ENCODE results near the gene ABCC1. TPM values are rescaled to one million over a fixed set of nuclear protein-coding genes. Genes with fewer than 3 reads are reported as not detected.

The ABCC1 gene
- total RNA-seq, 2 experiments from 2014 or later, result 64.5 to 67.6 TPM

DNA sequence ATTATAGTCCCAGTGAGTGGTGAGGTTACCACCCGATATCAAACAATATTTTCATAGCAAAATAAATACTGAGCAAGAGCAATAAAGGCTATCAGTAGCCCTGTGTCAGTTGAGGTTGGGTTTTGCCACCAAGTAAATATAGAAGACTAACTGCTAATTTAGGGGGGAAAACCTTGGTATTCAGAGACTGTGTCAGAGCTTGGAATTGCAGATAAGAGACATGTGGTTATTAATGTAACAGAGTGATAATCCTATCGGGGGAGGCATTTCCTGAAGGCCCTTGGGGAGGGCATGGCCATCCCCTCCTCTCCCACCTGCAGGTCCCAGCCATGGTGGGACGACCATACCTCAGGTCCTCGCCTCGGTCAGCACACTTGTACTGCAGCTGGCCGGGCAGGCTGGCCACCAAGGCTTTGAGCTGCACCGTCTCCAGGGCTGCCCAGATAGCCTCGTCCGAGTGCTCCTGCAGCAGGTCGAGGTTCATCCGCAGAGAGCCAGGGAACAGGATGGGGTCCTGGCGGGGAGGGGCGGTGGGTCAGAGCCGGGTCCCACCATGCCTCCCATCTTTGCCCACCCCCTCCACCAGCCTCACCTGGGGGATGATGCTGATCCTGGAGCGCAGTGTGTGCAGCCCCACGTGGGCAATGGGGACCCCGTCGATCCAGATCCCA, 205.0 kb downstream of the ABCC1 start:
- intact Hi-C loops (cut with micrococcal nuclease), result no loop called here
- H3K27me3 Mint-ChIP-seq, result no peaks in the 10 kb centered on the region
- peaks cover 2% of the 10 kb centered on the region for H3K4me1 Mint-ChIP-seq (ENCODE audit: low read depth)
- no peak for ATAC-seq
- no peak overlapping the region for H3K27ac Mint-ChIP-seq
- DNase-seq, result no peak
- POLR2A ChIA-PET, result no interaction called here
- peaks cover 10% of the 10 kb centered on the region for H3K9me3 Mint-ChIP-seq
- H3K36me3 Mint-ChIP-seq (ENCODE audit: low read depth), result no peaks in the 10 kb centered on the region
- no peak overlapping the region for H3K4me3 Mint-ChIP-seq
- CTCF ChIA-PET, result no interaction called here
- TF ChIP-seq, protein P1, sequence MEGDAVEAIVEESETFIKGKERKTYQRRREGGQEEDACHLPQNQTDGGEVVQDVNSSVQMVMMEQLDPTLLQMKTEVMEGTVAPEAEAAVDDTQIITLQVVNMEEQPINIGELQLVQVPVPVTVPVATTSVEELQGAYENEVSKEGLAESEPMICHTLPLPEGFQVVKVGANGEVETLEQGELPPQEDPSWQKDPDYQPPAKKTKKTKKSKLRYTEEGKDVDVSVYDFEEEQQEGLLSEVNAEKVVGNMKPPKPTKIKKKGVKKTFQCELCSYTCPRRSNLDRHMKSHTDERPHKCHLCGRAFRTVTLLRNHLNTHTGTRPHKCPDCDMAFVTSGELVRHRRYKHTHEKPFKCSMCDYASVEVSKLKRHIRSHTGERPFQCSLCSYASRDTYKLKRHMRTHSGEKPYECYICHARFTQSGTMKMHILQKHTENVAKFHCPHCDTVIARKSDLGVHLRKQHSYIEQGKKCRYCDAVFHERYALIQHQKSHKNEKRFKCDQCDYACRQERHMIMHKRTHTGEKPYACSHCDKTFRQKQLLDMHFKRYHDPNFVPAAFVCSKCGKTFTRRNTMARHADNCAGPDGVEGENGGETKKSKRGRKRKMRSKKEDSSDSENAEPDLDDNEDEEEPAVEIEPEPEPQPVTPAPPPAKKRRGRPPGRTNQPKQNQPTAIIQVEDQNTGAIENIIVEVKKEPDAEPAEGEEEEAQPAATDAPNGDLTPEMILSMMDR (IDR thresholded peaks at IDR 0.05), result no peak

DNA sequence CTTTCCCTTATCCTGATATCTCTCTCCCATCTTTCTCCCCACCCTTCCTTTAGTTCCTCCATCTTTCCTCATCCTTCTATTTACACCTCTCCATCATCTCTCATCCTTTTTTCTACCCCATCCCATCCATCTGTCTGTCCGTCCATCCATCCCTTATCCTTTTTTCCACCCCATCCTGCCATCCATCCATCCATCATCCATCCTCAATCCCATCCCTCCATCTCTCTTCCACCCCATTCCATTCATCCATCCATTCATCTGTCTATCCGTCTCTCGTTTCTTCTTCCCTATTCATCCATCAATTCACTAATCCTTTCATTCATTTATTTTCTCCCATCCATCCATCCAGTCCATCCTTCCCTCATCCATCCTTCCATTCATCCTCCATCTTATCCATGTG, 205.8 kb downstream of the ABCC1 start:
- TF ChIP-seq, protein P1 (IDR thresholded peaks at IDR 0.05), result no peak
- POLR2A ChIA-PET, result no interaction called here

DNA sequence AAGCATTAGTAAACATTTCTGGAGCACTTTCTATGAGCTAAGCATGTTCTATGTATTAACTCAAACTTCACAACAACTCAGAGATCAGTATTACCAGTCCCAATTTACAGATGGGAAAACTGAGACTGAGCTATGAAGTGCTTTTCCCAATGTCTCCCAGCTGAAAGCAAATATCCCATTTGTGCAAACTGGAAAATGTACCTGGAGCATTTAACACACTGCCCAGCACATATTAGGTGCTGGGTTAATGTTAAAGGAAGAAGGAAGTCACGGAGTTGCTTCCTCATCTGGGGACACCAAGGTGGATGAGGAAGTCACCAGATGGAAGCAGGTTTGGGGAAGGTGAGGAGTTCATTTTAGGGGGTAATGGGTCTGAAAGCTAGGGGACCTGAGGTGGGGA, 207.8 kb downstream of the ABCC1 start:
- Mint-ChIP-seq H3K4me1 (ENCODE audit: low read depth) (no peaks in the 10 kb centered on the region), H3K9me3 (peaks cover 13% of the 10 kb centered on the region), H3K27ac (no peak overlapping the region), H3K36me3 (ENCODE audit: low read depth) (no peaks in the 10 kb centered on the region), H3K27me3 (no peaks in the 10 kb centered on the region), H3K4me3 (no peak overlapping the region)
- DNase-seq (no peak), ATAC-seq (no peak)
- ChIA-PET POLR2A (interaction anchor here (0.9 kb wide), 1 partner anchor 9 kb away, joined by 3 read pairs; no protein-coding TSS in a partner anchor), CTCF (no interaction called here)
- TF ChIP-seq, protein P1 (IDR thresholded peaks at IDR 0.05), result no peak
- intact Hi-C loops (cut with micrococcal nuclease), result no loop called here

More for the DNA sequence above, 205.8 kb downstream of the ABCC1 start:
- peaks cover 13% of the 10 kb centered on the region for H3K9me3 Mint-ChIP-seq
- H3K4me1 Mint-ChIP-seq (ENCODE audit: low read depth), result peaks cover 2% of the 10 kb centered on the region
- no peaks in the 10 kb centered on the region for H3K27me3 Mint-ChIP-seq
- no peaks in the 10 kb centered on the region for H3K36me3 Mint-ChIP-seq (ENCODE audit: low read depth)
- ATAC-seq, result no peak
- DNase-seq, result no peak
- CTCF ChIA-PET, result no interaction called here
- no peak overlapping the region for H3K27ac Mint-ChIP-seq
- intact Hi-C loops (cut with micrococcal nuclease), result no loop called here
- H3K4me3 Mint-ChIP-seq, result no peak overlapping the region

DNA sequence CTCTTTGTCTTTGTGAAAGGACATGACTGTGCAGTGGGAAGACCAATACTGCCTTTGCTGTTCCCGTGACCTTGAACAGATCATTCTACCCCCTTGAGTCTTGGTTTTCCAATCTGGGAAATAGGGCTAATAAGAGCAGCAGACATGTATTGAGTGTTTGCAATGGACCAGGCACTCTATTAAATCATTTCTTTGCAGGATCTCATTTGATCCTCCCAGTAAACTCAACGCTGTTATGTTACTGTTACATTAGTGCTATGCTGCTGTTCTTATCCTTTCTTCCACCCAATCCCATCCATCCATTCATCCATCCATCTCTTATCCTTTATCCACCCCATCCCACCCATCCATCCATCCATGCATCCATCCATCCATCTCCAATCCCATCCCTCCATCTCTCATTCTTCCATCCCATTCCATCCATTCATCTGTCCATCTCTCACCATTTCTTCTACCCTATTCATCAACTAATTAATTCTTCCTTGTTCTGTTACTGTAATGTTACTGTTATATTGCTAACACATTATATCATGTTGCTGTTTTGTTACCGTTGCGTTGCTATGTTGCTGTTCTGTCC, 208.8 kb downstream of the ABCC1 start:
- CTCF ChIA-PET, result no interaction called here
- Mint-ChIP-seq H3K9me3 (peaks cover 13% of the 10 kb centered on the region), H3K27ac (no peak overlapping the region), H3K4me1 (ENCODE audit: low read depth) (no peaks in the 10 kb centered on the region), H3K4me3 (no peak overlapping the region), H3K36me3 (ENCODE audit: low read depth) (no peaks in the 10 kb centered on the region), H3K27me3 (no peaks in the 10 kb centered on the region)
- TF ChIP-seq, protein P1 (IDR thresholded peaks at IDR 0.05), result no peak
- intact Hi-C loops (cut with micrococcal nuclease), result no loop called here
- DNase-seq (no peak), ATAC-seq (no peak)
- POLR2A ChIA-PET, result interaction anchor here (0.9 kb wide), 1 partner anchor 10 kb away, joined by 3 read pairs; no protein-coding TSS in a partner anchor

DNA sequence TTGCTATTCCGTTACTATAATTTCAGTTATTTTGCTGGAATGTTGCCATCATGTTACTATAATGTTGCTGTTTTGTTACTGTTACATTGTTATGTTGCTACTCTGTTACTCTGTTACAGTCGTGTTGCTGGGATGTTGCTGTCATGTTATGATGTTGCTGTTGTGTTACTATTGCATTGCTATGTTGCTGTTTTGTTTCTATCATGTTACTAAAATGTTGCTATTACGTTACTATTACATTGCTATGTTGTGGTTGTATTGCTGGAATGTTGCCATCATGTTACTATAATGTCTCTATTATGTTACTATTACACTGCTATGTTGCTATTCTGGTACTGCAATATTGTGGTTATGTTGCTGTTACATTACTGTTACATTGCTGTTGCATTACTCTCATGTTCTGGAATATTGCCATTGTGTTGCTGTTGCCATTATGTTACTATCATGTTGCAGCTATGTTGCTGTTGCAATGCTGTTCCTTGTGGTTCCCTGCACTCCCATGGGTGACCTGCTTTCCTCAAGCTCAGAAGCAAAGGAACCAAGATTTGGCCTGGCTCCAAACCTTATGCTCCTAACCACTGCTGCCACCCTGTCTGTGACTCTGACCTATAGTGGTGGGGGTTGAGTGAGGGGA, 209.4 kb downstream of the ABCC1 start:
- ChIA-PET CTCF (no interaction called here), POLR2A (no interaction called here)
- Mint-ChIP-seq H3K36me3 (ENCODE audit: low read depth) (no peaks in the 10 kb centered on the region), H3K4me3 (no peak overlapping the region), H3K9me3 (peaks cover 13% of the 10 kb centered on the region), H3K27ac (no peak overlapping the region), H3K4me1 (ENCODE audit: low read depth) (no peaks in the 10 kb centered on the region), H3K27me3 (peaks cover 2% of the 10 kb centered on the region)
- no peak for DNase-seq
- ATAC-seq, result no peak
- TF ChIP-seq, protein P1 (IDR thresholded peaks at IDR 0.05), result no peak
- intact Hi-C loops (cut with micrococcal nuclease), result no loop called here

Data from activated CD8-positive, alpha-beta T cell treated with anti-CD3 and anti-CD28 coated beads for 36 hours (primary cell).